ENCODE data around the gene TOGARAM1.

TOGARAM1 gene

GRCh38 chr14:44963775-44964380, 1.9 kb downstream of the TOGARAM1 start:
- DNase-seq (ENCODE audit: low read depth in 2 of 2): no peak

GRCh38 chr14:44966601-44967336, 4.8 kb downstream of the TOGARAM1 start:
- DNase-seq (ENCODE audit: low read depth in 2 of 2): no peak

- no peak for DNase-seq (ENCODE audit: low read depth in 2 of 2)
These were observed 6.7 kb downstream of the TOGARAM1 start for GRCh38 chr14:44968714-44969113.

DNA sequence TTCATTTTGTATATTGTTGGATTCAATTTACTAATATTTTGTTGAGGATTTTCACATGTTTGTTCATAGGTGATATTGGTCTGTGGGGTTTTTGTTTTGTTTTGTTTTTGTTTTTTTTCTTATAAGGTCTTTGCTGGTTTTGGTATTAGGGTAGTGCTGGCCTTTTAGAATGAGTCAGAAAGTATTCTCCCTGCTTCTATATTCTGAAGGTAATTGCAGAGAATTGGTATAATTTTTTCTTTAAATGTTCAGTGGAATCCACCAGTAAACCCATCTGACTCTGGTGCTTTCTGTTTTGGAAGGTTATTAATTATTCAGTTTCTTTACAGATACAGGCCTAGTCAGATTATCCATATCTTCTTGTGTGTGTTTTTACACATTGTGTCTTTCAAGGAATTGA, 8.9 kb downstream of the TOGARAM1 start:
- no peak for DNase-seq (ENCODE audit: low read depth in 2 of 2)

DNA sequence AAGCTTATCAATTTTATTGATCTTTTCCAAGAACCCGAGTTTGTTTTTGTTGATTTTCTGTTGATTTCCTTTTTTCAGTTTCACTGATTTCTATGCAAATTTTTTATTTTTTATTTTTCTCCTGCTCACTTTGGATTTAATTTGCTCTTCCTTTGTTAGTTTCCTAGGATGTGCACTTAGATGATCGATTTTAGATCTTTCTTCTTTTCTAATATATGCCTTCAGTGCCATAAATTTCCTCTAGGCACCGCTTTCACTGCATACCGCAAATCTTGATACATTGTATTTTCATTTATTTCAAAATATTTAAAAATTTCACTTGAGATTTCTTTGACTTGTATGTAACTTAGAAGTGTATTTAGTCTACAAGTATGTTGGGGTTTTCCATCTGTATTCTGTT, 9.5 kb downstream of the TOGARAM1 start:
- DNase-seq (ENCODE audit: low read depth in 2 of 2): no peak

DNA sequence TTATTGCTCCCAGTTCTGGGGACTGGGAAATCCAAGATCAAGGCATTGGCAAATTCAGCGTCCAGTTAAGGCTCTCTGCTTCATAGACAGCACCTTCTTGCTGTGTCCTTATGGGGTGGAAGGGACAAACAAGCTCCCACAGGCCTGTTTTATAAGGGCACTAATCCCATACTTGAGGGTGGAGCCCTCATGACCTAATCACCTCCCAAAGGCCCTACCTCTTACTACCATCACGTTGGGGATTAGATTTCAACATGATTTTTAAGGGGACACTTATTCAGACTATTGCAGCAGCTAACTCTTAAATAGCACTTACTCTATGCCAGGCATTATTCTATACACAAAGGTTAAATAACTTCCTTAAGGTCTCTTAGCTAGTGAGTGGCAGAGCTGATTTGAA, 17.3 kb downstream of the TOGARAM1 start:
- DNase-seq (ENCODE audit: low read depth in 2 of 2): no peak

DNA sequence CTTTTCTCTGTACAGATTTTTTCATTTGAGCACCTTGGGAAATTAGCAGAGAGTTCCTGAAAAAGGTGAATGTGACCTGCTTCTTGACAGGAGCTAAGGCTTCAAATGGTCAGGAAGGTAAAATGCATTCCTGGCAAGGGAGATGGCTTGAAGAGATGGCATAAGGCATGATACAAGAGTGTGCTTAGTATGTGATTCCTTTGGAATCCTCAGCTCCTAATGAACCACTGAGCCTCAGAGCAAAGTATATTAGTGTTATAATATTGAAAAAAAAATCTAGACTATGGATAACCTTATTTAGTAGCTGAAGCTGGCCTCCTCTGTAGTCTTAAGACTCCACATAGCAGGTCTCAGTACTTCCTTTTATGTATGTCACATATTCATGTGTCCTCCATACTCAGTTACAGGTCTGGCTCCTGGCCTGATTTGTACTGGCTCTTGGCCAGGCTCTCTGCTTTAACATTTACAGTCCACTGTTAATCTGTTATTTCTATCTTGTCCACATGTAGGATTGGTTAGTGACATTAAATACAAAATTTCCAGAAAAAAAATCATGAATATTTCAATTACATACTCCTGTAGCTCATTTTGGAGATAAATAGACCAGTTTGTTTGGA, 17.9 kb downstream of the TOGARAM1 start:
- no peak for DNase-seq (ENCODE audit: low read depth in 2 of 2)

DNA sequence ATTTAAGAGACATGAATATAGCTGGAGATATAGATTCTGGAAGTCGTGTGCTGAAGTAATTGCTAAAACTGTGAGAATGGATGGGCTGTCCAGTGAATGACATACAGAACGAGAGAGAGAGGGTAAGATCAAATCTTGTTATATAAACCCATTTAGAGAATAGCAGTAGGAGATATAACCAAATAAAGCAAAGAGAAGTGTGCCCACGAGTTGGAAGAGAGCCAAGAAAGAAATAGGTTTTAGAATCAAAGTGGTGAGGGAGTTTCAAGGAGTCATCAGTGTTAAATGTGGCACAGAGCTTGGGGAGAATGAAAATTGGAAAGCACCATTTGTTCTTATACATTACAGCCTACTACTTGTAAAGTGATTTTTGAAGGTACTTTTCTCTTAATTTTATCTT, 19.2 kb downstream of the TOGARAM1 start:
- no peak for DNase-seq (ENCODE audit: low read depth in 2 of 2)

DNA sequence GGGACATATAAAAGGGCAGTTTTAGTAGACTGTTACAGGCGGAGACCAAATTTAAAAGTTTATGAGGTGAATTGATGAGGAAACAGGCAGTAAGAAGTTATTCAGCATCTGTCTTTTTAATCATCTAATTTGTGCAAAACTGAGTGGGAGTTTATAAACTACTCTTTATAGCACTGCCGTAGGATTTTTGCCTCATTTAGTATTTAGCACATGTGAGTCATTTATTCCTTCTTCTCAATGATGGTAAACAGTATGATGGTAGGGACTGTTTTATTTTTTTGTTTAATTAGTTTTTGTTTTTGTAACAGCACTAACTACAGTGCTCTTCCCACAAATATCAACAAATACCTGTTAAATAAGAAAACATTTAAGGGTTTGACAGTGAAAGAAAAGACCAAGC, 20.6 kb downstream of the TOGARAM1 start:
- no peak for DNase-seq (ENCODE audit: low read depth in 2 of 2)

GRCh38 chr14:44988694-44989093, 26.7 kb downstream of the TOGARAM1 start:
- no peak for DNase-seq (ENCODE audit: low read depth in 2 of 2)

DNA sequence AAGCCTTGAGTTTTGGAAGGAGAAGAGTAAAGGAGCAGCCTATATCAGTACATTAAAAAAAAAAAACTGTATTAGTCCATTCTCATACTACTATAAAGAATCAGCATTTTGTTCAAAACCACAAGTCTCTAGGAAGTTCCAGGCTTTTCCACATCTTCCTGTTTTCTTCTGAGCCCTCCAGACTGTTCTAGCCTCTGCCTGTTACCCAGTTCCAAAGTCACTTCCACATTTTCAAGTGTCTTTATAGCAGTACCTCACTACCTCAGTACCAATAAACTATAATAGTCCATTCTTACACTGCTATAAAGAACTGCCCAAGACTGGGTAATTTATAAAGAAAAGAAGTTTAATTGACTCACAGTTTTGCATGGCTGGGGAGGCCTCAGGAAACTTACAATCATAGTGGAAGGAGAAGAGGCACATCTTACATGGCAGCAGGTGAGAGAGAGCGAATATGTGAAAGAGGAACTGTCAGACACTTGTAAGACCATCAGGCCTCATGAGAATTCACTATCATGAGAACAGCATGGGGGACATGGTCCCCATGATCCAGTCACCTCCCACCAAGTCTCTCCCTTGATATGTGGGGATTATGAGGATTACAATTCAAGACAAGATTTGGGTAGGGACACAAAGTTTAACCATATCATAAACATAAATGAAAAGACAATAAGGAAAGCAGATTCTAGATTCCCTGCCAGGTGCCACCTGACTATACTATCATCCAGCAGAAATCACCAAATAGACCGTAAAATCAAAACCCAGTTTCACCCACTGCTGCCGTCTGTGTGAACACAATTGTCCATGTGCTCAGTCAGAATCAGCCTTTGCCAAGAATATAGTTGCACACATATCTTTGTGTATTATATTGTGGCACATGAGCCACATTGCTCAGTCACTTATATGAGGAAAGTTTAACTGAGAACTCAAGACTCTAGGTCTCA, 27.8 kb downstream of the TOGARAM1 start:
- no peak for DNase-seq (ENCODE audit: low read depth in 2 of 2)

GRCh38 chr14:44990533-44990932, 28.5 kb downstream of the TOGARAM1 start:
- no peak for DNase-seq (ENCODE audit: low read depth in 2 of 2)

DNA sequence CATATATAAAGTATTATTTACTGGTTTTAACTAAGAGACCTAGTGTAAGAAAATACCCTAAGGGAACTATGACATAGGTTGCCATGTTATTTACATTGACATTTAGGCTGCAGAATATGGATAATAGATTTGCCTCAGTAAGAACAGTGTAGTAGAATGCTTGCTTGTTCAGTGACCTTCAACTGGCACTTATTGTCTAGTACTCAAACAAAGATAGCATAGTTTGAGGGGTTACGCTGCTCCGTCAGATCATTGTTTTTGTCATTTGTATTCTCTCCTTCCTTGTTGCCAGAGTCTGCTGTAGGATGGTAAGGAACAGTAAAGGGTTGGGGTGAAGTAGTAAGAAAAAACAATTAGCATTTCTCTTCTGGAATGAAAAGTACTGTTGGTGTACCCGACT, 33.2 kb downstream of the TOGARAM1 start:
- DNase-seq (ENCODE audit: low read depth in 2 of 2): no peak

DNA sequence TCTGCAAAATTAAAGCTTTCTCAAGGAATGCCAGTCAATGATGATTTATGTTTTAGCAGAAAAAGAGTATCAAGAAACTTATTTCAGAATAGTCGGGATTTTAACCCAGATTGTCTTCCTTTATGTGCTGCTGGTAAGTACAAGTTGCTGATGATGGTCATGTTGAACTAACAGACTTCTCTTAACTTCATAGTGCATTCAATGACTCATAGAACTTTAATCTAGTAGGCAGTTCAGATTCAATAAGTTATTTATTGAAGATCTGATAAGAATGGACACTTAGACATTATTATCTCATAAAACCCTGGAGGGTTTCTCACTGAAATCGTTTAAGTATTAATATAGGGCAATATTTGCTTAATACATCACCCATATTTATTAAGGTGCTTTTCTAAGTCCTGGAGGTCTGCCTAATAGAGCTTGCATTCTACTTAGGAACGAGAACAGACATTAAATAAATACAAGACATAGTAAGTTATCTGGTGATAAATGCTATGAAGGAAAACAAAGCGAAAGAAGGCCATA, 33.8 kb downstream of the TOGARAM1 start:
- DNase-seq (ENCODE audit: low read depth in 2 of 2): no peak

DNA sequence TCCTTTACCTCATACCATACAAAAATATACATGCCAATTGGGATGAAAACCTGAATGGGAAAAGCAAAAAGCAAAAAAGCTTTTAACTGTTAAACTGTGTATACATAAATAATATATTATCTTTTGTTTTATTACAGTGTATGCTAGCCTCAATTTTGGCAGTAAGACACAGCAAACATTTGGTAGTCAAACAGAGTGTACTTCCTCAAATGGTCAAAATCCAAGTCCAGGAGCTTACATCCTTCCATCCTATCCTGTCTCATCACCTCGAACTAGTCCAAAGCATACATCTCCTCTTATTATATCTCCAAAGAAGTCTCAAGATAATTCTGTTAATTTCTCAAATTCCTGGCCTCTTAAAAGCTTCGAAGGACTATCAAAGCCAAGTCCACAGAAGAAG, 41.9 kb downstream of the TOGARAM1 start:
- DNase-seq (ENCODE audit: low read depth in 2 of 2): no peak

DNA sequence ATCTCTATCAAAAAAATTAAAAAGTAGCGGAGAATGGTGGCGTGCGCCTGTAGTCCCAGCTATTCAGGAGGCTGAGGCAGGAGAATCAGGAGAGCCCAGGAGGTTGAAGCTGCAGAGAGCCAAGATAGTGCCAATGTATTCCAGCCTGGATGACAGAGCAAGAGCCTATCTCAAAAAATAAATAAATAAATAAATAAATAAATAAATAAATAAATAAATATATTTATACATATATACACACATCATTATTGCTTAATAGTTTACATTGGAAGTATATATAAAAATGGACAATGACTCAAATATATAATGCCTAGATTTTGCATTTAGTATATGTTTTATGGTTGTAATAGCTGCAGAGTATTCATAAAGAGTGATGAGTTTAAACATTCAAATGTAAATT, 53.1 kb downstream of the TOGARAM1 start:
- DNase-seq (ENCODE audit: low read depth in 2 of 2): no peak

DNA sequence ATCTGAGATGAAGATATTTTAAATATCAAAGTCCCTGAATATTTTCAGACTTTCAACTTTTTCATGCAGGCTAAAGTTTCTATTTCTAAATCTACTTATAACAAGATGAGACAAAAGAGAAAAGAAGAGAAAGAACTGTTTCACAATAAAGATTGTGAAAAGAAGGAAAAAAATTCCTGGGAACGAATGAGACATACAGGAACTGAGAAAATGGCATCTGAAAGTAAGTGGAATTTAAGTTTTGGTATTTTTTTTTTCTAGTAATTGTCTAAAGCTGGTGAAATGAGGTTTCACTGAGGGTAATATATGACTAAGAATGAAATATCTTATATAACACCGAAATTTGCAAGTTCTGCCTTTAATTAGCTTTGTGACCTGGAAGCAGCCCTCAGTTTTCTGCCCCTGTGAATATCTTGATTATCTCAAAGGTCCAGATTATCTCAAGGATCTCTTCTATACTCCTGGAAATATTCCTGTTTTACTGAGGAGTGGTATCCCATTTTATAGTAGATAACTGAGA, 66.2 kb downstream of the TOGARAM1 start:
- no peak for DNase-seq (ENCODE audit: low read depth in 2 of 2)

DNA sequence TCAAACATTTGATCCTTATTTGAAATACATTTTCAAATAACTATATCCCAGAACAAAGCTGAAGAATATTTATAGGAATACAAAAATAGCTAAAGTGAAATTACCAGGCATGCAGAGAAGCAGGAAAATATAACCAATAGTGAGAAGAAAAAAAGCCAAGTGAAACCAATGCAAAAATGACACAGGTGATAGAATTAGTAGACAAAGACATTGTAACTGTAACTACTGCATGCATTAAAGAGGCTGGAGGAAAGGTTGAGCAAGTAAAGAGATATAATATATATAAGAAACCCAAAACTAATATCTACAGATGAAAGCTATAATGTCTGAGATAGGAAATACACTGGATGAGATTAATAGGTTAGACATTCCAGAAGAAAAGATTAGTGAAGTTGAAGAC, 72.7 kb downstream of the TOGARAM1 start:
- no peak for DNase-seq (ENCODE audit: low read depth in 2 of 2)

- no peak for DNase-seq (ENCODE audit: low read depth in 2 of 2)
These were observed 76.3 kb downstream of the TOGARAM1 start for GRCh38 chr14:45038256-45038655.

GRCh38 chr14:45038865-45039264, 76.9 kb downstream of the TOGARAM1 start:
- DNase-seq (ENCODE audit: low read depth in 2 of 2): no peak

GRCh38 chr14:45039390-45039789, 77.4 kb downstream of the TOGARAM1 start:
- DNase-seq (ENCODE audit: low read depth in 2 of 2): no peak

DNA sequence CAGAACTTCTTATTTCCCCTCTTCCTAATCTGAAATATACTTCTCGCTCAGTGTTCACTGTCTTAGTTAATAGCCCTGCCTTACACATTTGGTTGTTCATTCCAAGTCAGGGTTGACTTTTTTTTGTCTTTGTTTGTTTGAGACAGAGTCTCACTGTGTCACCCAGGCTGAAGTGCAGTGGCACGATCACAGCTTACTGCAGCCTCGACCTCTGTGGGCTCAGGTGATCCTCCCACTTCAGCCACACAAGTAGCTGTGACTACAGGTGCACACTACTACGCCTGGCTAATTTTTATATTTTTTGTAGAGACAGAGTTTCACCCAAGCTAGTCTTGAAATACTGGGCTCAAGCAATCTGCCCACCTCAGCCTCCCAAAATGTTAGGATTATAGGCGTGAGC, 79.7 kb downstream of the TOGARAM1 start:
- DNase-seq (ENCODE audit: low read depth in 2 of 2): no peak
